HUES48 (cell line): ENCODE measurements around the gene HERC2.
"Not testable (repeated sequence)": the region's sequence is repeated elsewhere in the genome, so short reads cannot be mapped to it uniquely, and the experiment has no call there.

Source experiments
- H3K27ac ChIP-seq: one replicate; pipeline ENCODE4 v1.7.0; 2013; ENCODE audit warnings: low read depth, low read length, inconsistent platforms
- H3K27me3 ChIP-seq: 2 replicates; pipeline ENCODE4 v1.6.1; 2013; ENCODE audit warnings: mild to moderate bottlenecking, low read length; ENCODE audit not compliant: control insufficient read depth, insufficient read depth
- H3K36me3 ChIP-seq: 2 replicates; pipeline ENCODE4 v1.6.1; 2013; ENCODE audit warnings: low read length; ENCODE audit not compliant: control insufficient read depth, insufficient read depth
- H3K4me1 ChIP-seq: 2 replicates; pipeline ENCODE4 v1.6.1; 2013; ENCODE audit warnings: mild to moderate bottlenecking, low read length; ENCODE audit not compliant: control insufficient read depth, insufficient read depth
- H3K4me3 ChIP-seq: 2 replicates; pipeline ENCODE4 v1.5.1; 2013; ENCODE audit warnings: mild to moderate bottlenecking, low read depth, low read length
- H3K9ac ChIP-seq: 2 replicates; pipeline ENCODE4 v1.6.1; 2013; ENCODE audit warnings: mild to moderate bottlenecking, low read depth, low read length, moderate library complexity
- H3K9me3 ChIP-seq: 2 replicates; pipeline ENCODE4 v1.6.1; 2013; ENCODE audit warnings: low read length; ENCODE audit not compliant: control insufficient read depth, insufficient read depth

The HERC2 gene

DNA sequence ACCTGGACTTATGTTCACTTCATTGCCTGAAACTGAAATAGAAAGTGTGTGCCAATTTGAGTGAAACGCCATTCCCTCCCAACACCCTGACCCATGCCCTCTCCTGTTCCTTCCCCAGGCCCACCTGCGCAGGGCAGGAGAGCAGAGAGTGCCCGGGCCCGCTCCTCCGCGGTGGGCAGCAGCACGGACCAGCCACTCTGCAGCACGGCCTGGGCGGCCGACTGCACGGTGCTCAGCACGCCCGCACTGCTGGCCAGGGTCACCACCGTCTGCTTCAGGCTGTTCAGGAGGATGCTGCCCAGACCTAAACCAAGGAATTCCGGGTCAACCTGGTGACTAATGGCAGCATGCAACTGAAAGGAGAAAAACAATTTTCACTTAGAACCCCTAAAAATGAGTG lies 66.0 kb downstream of the HERC2 start:
- H3K9ac ChIP-seq = no peak overlapping the region
- H3K27me3 ChIP-seq = no peaks in the 10 kb centered on the region
- H3K27ac ChIP-seq = no peak overlapping the region
- no peak overlapping the region for H3K4me3 ChIP-seq
- H3K4me1 ChIP-seq = no peaks in the 10 kb centered on the region
- no peaks in the 10 kb centered on the region for H3K9me3 ChIP-seq
- H3K36me3 ChIP-seq = peaks cover 62% of the 10 kb centered on the region

DNA sequence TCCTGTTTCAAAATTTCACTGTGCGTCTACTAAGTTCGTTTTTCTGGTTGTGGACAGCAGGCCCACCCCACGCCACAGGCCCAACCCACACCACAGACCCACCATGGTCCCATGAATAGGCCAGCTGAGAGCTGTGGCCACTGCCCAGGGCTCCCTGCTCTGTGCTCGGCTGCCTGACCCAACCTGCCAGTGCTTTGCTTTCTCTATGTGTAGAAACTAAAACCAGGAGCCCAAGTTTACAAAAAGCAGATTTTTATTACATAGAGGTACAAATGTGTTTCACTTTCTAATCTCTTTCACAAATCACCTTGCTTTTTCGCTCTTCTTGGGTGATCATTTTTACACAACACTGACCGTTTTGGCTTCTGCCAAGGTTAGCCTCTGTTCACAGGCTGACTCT lies 69.1 kb downstream of the HERC2 start:
- peaks cover 73% of the 10 kb centered on the region for H3K36me3 ChIP-seq
- H3K27ac ChIP-seq = no peak overlapping the region
- no peak overlapping the region for H3K9ac ChIP-seq
- no peak overlapping the region for H3K4me3 ChIP-seq
- no peaks in the 10 kb centered on the region for H3K4me1 ChIP-seq
- H3K27me3 ChIP-seq = no peaks in the 10 kb centered on the region
- no peaks in the 10 kb centered on the region for H3K9me3 ChIP-seq

GRCh38 chr15:28246605-28247004 lies 75.4 kb downstream of the HERC2 start:
- peaks cover 3% of the 10 kb centered on the region; the same call in 1 of the 2 replicates for H3K9me3 ChIP-seq
- H3K4me3 ChIP-seq = no peak overlapping the region
- H3K27ac ChIP-seq = no peak overlapping the region
- H3K36me3 ChIP-seq = peaks cover 76% of the 10 kb centered on the region
- no peaks in the 10 kb centered on the region for H3K27me3 ChIP-seq
- no peak overlapping the region for H3K9ac ChIP-seq
- H3K4me1 ChIP-seq = no peaks in the 10 kb centered on the region

GRCh38 chr15:28243901-28244300 lies 78.1 kb downstream of the HERC2 start:
- Histone ChIP-seq H3K4me1 (no peaks in the 10 kb centered on the region), H3K9me3 (peaks cover 3% of the 10 kb centered on the region; the same call in 1 of the 2 replicates), H3K27me3 (no peaks in the 10 kb centered on the region), H3K9ac (no peak overlapping the region), H3K4me3 (no peak overlapping the region), H3K27ac (no peak overlapping the region), H3K36me3 (peaks cover 73% of the 10 kb centered on the region)

DNA sequence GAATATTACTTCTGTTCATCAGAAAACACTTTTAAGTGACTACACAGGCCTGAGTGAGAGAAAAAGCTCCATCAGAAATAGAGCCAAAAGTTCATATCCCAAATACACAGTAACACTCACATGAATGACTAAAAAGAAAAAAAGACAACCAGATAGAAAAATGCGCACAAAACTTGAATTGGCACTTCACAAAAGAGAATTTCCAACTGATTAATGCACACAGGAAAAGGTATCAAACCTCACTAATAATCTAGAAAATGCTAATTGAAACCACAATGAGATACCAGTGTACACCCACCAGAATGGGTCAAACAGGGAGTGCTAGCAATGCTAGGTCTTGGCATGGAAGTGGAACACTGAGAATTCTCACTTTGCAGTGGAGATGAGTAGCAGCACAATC lies 78.6 kb downstream of the HERC2 start:
- Histone ChIP-seq H3K9ac (no peak overlapping the region), H3K27me3 (no peaks in the 10 kb centered on the region), H3K36me3 (peaks cover 73% of the 10 kb centered on the region), H3K4me3 (no peak overlapping the region), H3K27ac (no peak overlapping the region), H3K4me1 (no peaks in the 10 kb centered on the region), H3K9me3 (peaks cover 3% of the 10 kb centered on the region; the same call in 1 of the 2 replicates)

DNA sequence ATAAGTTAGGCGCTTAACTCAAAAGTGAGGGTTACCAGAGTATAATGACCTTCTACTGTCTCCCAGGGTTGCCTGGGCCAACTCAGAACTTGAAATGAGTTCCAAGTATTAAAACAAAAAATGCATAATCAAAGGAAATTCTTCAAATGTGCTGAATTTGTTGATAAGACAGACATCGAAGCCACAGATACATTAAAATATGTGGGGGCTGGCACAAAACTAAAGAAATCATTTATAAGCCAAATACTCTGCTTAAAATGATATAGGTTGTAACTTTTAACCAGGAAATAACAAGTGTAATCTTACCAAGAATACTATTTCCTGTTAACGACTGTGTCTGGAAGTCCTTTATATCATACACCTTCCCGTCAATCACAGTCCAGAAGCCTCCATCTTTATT lies 83.7 kb downstream of the HERC2 start:
- not testable (repeated sequence) for H3K4me1 ChIP-seq, H3K27me3 ChIP-seq, H3K4me3 ChIP-seq, H3K27ac ChIP-seq, H3K9me3 ChIP-seq, H3K9ac ChIP-seq
- H3K36me3 ChIP-seq = peaks cover 53% of the 10 kb centered on the region

DNA sequence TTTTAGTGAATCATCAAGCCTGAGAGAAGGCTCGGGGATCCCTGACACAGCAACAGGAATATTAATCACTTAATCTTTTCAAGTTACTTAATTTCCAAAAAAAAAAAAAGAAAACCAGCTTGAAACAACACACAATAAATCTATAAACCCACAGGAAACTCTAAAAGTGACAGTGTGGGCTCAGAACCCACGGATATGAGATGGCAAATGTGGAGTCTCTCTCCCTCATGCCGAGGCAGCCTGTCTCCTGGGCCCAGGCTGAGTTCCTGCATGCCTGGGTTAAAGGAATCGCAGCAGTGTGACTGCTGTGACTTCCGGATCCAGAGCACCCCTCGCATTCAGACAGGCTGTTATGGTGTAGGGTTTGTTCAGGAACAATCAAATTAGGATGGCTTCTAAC lies 90.2 kb downstream of the HERC2 start:
- H3K9ac ChIP-seq, H3K27ac ChIP-seq, H3K4me1 ChIP-seq, H3K27me3 ChIP-seq, H3K9me3 ChIP-seq, H3K4me3 ChIP-seq: not testable (repeated sequence)
- peaks cover 54% of the 10 kb centered on the region for H3K36me3 ChIP-seq

DNA sequence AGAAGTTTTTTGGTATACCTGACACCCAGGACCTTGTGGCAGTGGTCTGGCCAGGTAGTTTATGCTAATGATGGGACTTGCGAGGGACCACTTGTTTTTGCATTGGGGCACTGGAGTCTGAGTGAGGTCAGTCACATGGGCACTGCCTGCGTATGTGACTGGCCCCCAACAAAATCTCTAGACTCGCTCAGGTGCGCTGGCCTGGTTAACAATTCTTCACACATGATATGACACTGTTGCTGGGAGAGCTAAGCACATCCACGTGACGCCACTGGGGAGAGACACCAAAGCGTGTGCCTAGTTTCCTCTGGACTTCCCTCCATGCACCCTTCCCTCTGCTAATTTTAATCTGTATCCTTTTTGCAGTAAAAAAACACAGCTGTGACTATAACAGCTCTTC lies 90.6 kb downstream of the HERC2 start:
- not testable (repeated sequence) for H3K9ac ChIP-seq, H3K9me3 ChIP-seq, H3K4me3 ChIP-seq, H3K27me3 ChIP-seq, H3K4me1 ChIP-seq, H3K27ac ChIP-seq
- H3K36me3 ChIP-seq = peaks cover 57% of the 10 kb centered on the region

DNA sequence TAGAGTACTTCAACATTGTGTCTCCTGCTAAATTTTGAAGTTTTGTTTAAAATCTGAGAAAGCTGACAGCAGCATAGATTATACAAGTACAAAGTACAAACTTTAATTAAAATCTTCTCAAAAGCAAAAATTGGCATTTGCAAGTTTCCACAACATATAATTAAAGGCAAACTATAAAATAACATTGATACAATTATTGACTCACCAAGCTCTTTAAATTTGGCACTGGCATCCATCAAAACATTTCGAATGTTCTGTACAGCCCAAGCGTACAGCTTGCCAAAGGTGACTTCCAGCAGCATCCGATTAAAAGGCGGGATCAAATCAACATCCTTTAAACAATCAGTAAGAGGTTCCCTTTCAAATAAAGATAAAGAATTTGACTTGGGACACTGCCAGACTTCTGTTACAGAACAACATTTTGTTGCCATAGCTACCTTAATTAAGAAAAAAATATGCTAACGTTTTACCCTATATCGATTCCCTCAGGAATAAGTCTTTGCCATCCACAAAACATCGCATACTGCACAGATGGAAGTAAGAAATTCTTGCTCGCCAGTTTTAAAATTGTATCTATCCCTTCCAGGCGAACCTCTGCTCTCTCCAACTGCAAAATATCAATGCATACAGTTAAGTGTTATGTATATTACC lies 92.9 kb downstream of the HERC2 start:
- peaks cover 48% of the 10 kb centered on the region for H3K36me3 ChIP-seq
- H3K27me3 ChIP-seq, H3K9ac ChIP-seq, H3K4me3 ChIP-seq, H3K27ac ChIP-seq, H3K9me3 ChIP-seq, H3K4me1 ChIP-seq: not testable (repeated sequence)

GRCh38 chr15:28228096-28228495 lies 93.9 kb downstream of the HERC2 start:
- Histone ChIP-seq H3K27me3 (no peaks in the 10 kb centered on the region), H3K9ac (no peak overlapping the region), H3K27ac (no peak overlapping the region), H3K9me3 (no peaks in the 10 kb centered on the region), H3K4me3 (no peak overlapping the region), H3K36me3 (peaks cover 43% of the 10 kb centered on the region), H3K4me1 (no peaks in the 10 kb centered on the region)

- not testable (repeated sequence) for H3K9me3 ChIP-seq, H3K27me3 ChIP-seq, H3K27ac ChIP-seq, H3K4me1 ChIP-seq, H3K9ac ChIP-seq, H3K4me3 ChIP-seq
- peaks cover 38% of the 10 kb centered on the region for H3K36me3 ChIP-seq
Observed at GRCh38 chr15:28227303-28227702, 94.7 kb downstream of the HERC2 start.

DNA sequence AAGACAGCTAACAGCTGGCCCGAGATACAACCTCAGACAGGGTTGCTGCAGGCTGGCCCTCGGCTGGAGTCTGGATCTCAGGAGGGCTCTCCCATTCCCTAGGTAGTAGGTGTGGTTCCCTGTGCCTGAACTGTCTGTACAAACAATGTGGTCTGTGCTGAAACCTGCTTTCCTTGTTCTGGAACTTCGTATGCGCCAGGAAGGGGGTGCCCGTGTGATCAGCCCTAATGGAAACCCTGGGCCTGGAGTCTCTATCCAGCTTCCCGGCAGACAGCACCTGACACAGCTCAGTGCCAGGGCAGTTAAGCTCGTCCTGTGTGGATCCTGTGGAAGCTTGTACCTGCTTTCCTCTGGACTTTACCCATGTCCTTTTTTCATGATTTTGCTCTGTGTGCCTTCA lies 99.4 kb downstream of the HERC2 start:
- H3K9me3 ChIP-seq, H3K27me3 ChIP-seq, H3K9ac ChIP-seq, H3K27ac ChIP-seq, H3K4me1 ChIP-seq, H3K4me3 ChIP-seq: not testable (repeated sequence)
- peaks cover 41% of the 10 kb centered on the region for H3K36me3 ChIP-seq
